Myocyte (in vitro differentiated cells): ENCODE data around the gene ZNF584. TPM values are rescaled to one million over a fixed set of nuclear protein-coding genes. Genes with fewer than 3 reads are reported as not detected.
"Not testable (repeated sequence)": the region's sequence is repeated elsewhere in the genome, so short reads cannot be mapped to it uniquely, and the experiment has no call there.

Source experiments
- DNase-seq: peaks from one replicate; pipeline ENCODE4 v3.0.0-alpha.2; 2012; ENCODE audit warnings: low read depth
- polyA plus RNA-seq: library from polyadenylated mRNA; unstranded; fragments of >200 nt; gene quantifications from one replicate; pipeline ENCODE4 v1.2.1, GENCODE V29; 2012; ENCODE audit warnings: missing spikeins
- total RNA-seq: library from RNA; depleted of rRNA; stranded (reverse); fragments of >200 nt; gene quantifications from 2 replicates; pipeline ENCODE4 v1.2.3, GENCODE V29; 2014

The ZNF584 gene
- 12.7 and 19.4 TPM in 2 replicates for total RNA-seq
- polyA plus RNA-seq = 10.1 TPM

DNA sequence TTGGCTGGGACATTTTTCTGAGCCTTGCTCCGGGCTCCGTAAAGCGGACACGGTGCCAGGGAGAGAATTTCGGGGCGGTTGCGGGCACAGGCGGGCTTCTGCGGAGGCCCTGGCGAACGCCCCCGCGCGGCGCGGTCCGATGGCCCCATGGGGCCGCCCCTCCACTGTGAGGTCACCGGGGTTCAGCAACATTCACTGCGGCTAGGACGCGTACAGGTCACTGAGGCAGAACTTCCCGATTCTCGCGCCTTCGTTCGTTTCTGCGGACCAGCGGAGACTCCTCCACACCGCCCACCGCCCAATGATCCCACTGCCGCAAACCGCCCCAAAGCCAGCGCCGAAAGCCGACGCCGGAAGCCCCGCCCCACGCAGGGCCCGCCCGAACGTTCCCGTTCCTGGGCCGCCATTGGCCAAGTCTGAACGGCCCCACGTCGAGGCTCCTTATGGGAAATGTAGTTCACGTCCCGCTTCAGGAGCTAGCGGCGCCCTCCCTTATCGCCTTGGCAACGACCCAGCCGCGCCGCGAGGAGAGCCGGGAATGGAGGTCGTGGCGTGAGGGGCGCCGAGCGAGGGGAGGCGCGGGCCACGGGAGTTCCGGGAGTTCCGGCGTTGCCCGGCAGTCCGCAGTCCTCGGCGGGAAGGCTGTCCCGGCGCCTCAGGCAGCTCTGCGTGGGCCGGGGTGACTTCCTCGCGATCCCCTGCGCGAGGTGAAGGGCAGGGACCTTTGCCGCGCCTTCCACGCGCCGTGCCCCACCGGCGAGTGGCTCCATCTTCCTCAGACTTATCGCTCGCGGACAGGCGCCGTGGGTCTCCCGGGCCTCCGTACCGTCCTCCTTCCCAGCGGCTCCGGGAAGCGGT lies at the start of gene ZNF584:
TSS of gene ZNF584 (plus strand) at position 498 of the 858 bp plus-strand sequence. CDS start 499 bp downstream, outside the sequence.
- peak; percentile 97 for DNase-seq

DNA sequence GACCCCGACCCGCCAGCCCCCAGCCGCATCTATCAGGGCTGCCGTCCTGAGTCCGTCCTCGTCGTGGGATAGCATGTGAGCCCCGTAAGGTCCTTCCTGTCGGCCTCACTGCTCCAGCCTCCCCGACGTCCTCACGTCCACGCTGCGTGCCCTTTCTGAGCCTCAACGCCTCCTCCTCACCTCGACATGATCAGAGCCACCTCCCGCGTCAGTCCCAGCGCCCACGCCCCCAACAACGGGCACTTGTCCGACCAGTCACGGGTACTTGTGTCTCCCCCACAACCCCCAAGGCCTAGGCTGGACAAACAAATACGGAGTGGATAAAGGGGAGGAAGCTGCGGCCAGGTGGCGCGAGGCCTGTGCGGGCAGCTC lies 46.6 kb upstream of the ZNF584 start:
- DNase-seq = peak; percentile 59

- peak; percentile 96 for DNase-seq
Measured at GRCh38 chr19:58362272-58362994, 46.0 kb upstream of the ZNF584 start, which contains the start of gene ZNF497. TSS of gene ZNF497 (minus strand) at chr19:58362751. CDS start at chr19:58357635, 5,116 bp downstream.

DNA sequence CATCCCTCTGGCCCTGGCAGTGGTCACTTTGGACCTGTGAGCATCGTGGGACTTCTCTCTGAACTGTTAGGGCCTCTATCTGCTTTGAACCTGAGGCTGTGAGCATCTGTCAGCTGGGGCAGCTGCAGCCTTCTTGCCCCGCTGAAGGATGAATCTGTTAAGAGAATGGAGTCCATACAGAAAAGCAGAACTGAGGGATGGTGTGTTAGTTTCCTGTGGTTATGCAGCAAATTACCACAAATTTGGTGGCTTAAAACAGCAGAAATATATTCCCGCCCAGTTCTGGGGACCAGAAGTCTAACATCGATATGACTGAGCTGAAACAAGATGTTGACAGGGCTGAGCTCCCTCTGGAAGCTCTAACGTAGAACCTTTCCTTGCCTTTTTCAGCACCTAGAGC lies 44.3 kb upstream of the ZNF584 start:
- no peak for DNase-seq

DNA sequence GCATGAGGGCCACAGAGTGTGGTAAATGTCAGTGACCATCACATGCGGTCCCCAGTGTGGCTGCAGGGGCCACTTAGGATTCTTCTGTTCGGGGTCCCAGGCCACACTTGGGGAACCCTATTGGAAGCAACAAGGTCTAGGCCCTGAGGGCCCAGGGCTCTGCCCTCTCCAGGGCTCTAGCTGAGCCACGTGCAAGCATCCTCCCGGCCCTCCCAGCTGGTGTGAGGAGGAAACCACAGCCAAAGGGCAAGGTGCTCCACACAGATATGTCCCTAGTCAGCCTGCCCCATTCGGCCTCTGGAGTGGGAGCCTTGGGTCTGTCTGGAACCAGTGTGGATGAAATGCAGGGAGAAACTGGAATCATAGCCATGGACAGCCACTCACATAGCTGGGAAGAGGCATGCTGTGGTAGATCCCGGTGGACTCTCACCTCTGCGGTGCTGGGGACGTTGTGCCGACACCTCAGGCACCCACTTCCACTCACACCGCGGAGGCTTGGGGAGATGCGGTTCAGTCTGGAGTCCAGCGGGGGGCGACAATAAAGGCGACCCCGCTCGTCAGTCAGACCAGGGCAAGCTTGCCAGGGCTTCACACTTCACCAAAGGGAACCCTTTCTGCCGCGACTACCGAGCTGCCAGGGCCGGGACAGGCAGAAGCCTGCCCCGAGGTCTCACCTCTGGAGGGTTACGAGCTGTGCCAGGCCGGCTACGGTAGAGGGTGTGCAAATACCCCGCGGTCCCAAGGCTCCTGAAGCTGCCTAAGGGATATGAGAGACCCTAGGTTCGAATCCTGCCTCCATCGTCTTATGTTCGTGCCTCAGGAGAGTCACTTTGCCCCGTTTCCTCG lies 41.6 kb upstream of the ZNF584 start:
- DNase-seq = no peak

- DNase-seq = no peak
Measured at GRCh38 chr19:58367698-58368454, 40.6 kb upstream of the ZNF584 start.

GRCh38 chr19:58368561-58369360 lies 39.7 kb upstream of the ZNF584 start:
- DNase-seq = no peak

- DNase-seq = no peak
Measured at GRCh38 chr19:58372311-58373133, 35.9 kb upstream of the ZNF584 start.

DNA sequence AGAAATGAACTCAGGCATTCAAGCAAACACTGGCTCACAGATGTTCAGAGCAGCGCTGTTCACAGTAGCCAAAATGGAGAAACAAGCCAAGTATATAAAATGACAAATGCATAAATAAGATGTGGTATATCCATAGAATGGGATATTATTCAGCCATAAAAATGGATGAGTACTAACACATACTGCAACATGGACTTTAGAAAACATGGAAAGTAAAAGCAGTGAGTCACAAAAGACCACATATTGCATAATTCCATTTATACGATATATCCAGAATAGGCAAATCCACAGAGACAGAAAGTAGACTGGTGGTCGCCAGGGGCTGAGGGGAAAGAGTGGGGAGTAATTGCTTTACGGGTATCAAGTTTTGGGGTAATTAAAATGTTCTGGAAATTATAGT lies 34.2 kb upstream of the ZNF584 start:
- no peak for DNase-seq

GRCh38 chr19:58376724-58377123 lies 31.7 kb upstream of the ZNF584 start:
- not testable (repeated sequence) for DNase-seq

- DNase-seq = no peak
Measured at GRCh38 chr19:58379246-58379645, 29.2 kb upstream of the ZNF584 start.

DNA sequence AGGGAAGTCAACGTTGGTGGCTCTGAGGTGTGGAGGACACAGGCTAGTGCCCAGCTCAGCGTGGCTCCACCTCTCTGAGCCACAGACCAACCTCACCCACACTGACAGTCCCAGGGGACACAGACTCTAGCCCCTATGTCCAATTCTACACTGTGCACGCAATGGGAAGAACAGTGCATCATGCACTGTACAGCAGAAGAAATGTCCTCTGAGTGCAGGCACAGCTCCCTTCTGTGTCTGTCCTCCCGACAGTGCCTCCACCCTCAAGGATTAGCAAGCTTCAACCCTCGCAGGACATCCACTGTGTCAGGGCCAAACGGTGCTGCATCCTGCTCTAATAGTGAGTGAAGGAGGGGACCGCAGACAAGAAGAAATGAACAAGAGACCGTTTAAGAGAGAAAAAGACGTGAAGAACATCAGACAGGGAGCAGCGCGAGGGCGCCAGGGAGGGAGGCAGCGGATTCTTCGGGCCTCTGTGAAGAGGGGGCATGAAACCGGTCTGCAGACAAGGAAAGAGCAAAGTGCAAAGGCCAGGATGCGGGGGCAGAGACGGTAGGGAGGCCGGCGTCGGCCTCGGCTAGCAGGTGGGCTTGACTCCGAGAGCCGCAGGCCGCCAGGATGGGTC lies 28.3 kb upstream of the ZNF584 start:
- no peak for DNase-seq

DNA sequence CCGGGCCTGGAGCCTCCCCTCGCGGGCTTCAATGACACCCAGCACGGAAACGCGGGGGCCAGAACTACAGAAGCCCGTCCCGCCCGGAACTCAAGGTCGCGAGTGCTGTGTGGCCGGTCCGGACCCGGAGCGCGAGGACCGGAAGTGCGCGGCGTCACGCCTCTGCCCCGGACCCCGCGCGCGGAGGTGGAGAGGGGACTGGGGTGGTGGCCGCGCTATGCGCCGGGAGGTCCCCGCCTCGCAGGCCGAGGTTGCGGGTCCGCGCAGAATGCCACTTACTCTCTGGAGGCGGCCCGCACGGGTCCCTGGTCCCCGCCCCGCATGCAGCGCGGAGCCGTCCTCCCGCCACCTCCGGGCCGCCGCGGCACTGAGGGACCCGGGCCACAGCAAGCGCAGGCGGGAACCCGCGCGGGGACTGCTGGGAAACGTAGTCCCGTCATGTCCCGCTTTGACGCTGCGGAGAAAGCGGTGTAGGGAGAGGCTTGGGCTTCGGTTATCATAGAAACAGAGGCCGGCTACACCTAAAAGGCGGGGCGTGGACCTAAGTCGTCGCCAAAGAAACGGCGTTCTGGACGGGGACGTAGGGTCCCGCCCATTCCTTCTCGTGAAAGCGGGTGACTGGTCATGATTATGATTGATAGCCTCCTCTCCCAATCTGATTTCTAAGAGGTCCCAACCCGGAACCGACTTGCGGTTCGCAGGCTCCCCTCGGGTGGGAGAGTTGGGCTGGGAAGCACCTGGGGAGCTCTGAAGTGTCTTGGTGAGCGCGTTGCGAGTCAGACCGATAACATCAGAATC lies 27.6 kb upstream of the ZNF584 start, which contains the start of gene ZNF837:
TSS of gene ZNF837 (minus strand) at position 369 of the 798 bp plus-strand sequence. CDS start 11,698 bp downstream, outside the sequence.
- DNase-seq = peak; percentile 100

GRCh38 chr19:58381460-58382212 lies 26.8 kb upstream of the ZNF584 start:
- no peak for DNase-seq

GRCh38 chr19:58382997-58383603 lies 25.3 kb upstream of the ZNF584 start:
- no peak for DNase-seq

DNA sequence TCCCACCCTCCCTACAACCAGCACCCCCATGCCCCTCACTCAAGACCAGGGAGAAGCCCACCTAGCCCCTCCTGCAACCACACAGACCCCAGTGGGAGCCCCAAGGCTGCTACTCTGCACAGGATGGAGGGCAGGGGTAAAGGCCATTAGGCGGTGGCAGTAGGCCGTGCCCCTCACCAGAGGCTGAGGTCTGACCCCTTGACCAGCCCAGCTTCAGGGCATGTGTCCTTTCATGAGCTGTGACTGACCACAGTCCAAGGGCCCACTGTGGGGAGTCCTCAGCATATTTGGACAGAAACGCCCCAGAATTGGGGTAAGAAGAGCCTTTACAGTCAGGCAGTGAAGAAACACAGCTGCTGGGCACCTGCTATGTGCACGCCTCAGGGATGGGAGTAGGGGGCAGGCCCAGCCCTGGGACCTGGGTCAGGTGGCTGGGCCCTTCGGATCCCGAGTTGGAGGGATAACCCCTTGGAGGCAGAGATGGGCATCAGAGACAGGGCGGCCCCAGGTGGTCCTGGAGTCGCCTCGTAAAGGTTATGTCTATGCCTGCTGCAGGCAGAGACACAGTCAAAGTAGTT lies 23.0 kb upstream of the ZNF584 start:
- DNase-seq = no peak
